HCT116 (cell line): Measurements from ENCODE around the gene CCDC184. TPM values are rescaled to one million over a fixed set of nuclear protein-coding genes. Genes with fewer than 3 reads are reported as not detected.

Source experiments
- ATAC-seq: fragments of 200-7000 bp; cut with Tn5 transposase; 2 replicates; pipeline ENCODE4 v1.9.1; 2020; ENCODE audit warnings: mild to moderate bottlenecking, moderate library complexity
- BruUV-seq: library from RNA; stranded (reverse); fragments of 400-500 nt; replicated peaks from 2 replicates; lab custom pipeline; 2021; lab: Mats Ljungman, UMichigan
- CTCF ChIA-PET: fragments of 300-600 bp; sonication (Branson Sonifier 250); formaldehyde crosslinking; loops from one replicate; lab custom pipeline; 2021; ENCODE audit warnings: antibody characterized with exemption; lab: Charles Lee
- POLR2A ChIA-PET: fragments of 300-600, 350-600 bp; sonication (Branson Sonifier 250); formaldehyde crosslinking; loops from one replicate; lab custom pipeline; 2021; ENCODE audit warnings: antibody characterized with exemption; lab: Charles Lee
- RAD21 ChIA-PET, 2 experiments: fragments of 300-600 bp; sonication (Branson Sonifier 250); formaldehyde crosslinking; loops; one replicate each; lab custom pipeline; 2023; ENCODE audit warnings: low total read pairs in 2 of 2; ENCODE audit not compliant: uncharacterized antibody in 2 of 2, unreplicated experiment in 2 of 2, low non-redundant PET in 1 of 2; lab: Charles Lee
- DNase-seq: peaks from one replicate; pipeline ENCODE4 v3.0.0-alpha.2; 2010; ENCODE audit warnings: low read depth, low spot score
- H2AFZ ChIP-seq: fragments of 200-600 bp; shearing (Covaris generic), sonication (generic); 2 replicates; pipeline ENCODE4 v1.6.1; 2017; ENCODE audit warnings: low read depth, mixed run types, mixed read lengths, antibody characterized with exemption, low read length; ENCODE audit not compliant: poor library complexity, severe bottlenecking
- H3K27ac ChIP-seq: 2 replicates; pipeline ENCODE4 v1.5.1; 2012; ENCODE audit warnings: low read depth, low read length
- H3K27me3 ChIP-seq: fragments of 200-600 bp; sonication (generic); 2 replicates; pipeline ENCODE4 v1.6.1; 2016; ENCODE audit warnings: mixed run types, low read length, mixed read lengths; ENCODE audit not compliant: insufficient read depth
- H3K36me3 ChIP-seq, 2 experiments: fragments of 200-500 bp in 1 of 2; fragments of 200-600 bp in 1 of 2; sonication (Bioruptor generic) in 1 of 2; sonication (generic) in 1 of 2; 2 replicates each; pipeline versions ENCODE4 v1.5.1 to v1.6.1; 2014 to 2016; ENCODE audit warnings: low read length in 2 of 2, inconsistent platforms in 1 of 2, mixed read lengths in 1 of 2, mixed run types in 1 of 2; ENCODE audit not compliant: insufficient read depth in 2 of 2, control insufficient read depth in 1 of 2
- H3K4me1 ChIP-seq, 2 experiments: fragments of 200-600 bp in 1 of 2; sonication (generic) in 1 of 2; 2 replicates each; pipeline versions ENCODE4 v1.5.1 to v1.6.1; 2012 to 2017; ENCODE audit warnings: low read length in 2 of 2, inconsistent platforms in 1 of 2, mild to moderate bottlenecking in 1 of 2, mixed read lengths in 1 of 2, mixed run types in 1 of 2, moderate library complexity in 1 of 2; ENCODE audit not compliant: insufficient read depth in 2 of 2, control insufficient read depth in 1 of 2
- H3K4me2 ChIP-seq: fragments of 200-600 bp; sonication (generic); 2 replicates; pipeline ENCODE4 v1.6.1; 2017; ENCODE audit warnings: mixed run types, low read length, mixed read lengths
- H3K4me3 ChIP-seq, 2 experiments: fragments of 200-600 bp in 1 of 2; sonication (generic) in 1 of 2; replicated peaks in 1 of 2; 2 replicates each; pipeline ENCODE4 v1.5.1; 2011 to 2016; ENCODE audit warnings: low read length in 2 of 2, control low read depth in 1 of 2, low read depth in 1 of 2, mild to moderate bottlenecking in 1 of 2, mixed read lengths in 1 of 2, mixed run types in 1 of 2
- H3K79me2 ChIP-seq: fragments of 200-600 bp; sonication (generic); 2 replicates; pipeline ENCODE4 v1.6.1; 2017; ENCODE audit warnings: mild to moderate bottlenecking, mixed run types, low read length, moderate library complexity, mixed read lengths; ENCODE audit not compliant: insufficient read depth
- H3K9ac ChIP-seq: fragments of 200-600 bp; sonication (generic); 2 replicates; pipeline ENCODE4 v1.6.1; 2016; ENCODE audit warnings: low read length, mixed read lengths
- H3K9me2 ChIP-seq: fragments of 200-600 bp; sonication (generic), shearing (Covaris generic); 2 replicates; pipeline ENCODE4 v1.6.1; 2017; ENCODE audit warnings: mixed run types, mild to moderate bottlenecking, moderate library complexity; ENCODE audit not compliant: insufficient read depth
- H3K9me3 ChIP-seq, 2 experiments: fragments of 200-500 bp in 1 of 2; fragments of 200-600 bp in 1 of 2; sonication (Bioruptor generic) in 1 of 2; sonication (generic) in 1 of 2; 2 replicates each; pipeline ENCODE4 v1.6.1; 2014 to 2017; ENCODE audit warnings: low read length in 2 of 2, mixed read lengths in 2 of 2, inconsistent platforms in 1 of 2, low read depth in 1 of 2, mild to moderate bottlenecking in 1 of 2, mixed run types in 1 of 2, moderate library complexity in 1 of 2; ENCODE audit not compliant: control insufficient read depth in 1 of 2, insufficient read depth in 1 of 2
- H4K20me1 ChIP-seq: fragments of 200-600 bp; sonication (generic), shearing (Covaris generic); 2 replicates; pipeline ENCODE4 v1.6.1; 2017; ENCODE audit warnings: mixed run types, mild to moderate bottlenecking, moderate library complexity; ENCODE audit not compliant: insufficient read depth
- EGR1 ChIP-seq: IDR thresholded peaks from 2 replicates; pipeline ENCODE4 v1.6.1; 2012; ENCODE audit warnings: low read depth
- ELF1 ChIP-seq: IDR thresholded peaks from 2 replicates; pipeline ENCODE4 v1.6.1; 2012; ENCODE audit warnings: low read depth, borderline replicate concordance
- EZH2phosphoT487 ChIP-seq: fragments of 200-600 bp; IDR thresholded peaks from 2 replicates; pipeline ENCODE4 v1.6.1; 2018; ENCODE audit warnings: antibody characterized with exemption, borderline replicate concordance
- JUND ChIP-seq: IDR thresholded peaks from 2 replicates; pipeline ENCODE4 v1.6.1; 2012
- POLR2AphosphoS5 ChIP-seq: IDR thresholded peaks from 2 replicates; pipeline ENCODE4 v1.6.1; 2011; ENCODE audit warnings: mild to moderate bottlenecking, low read depth, low read length, moderate library complexity
- RAD21 ChIP-seq: IDR thresholded peaks from 2 replicates; pipeline ENCODE4 v1.6.1; 2012; ENCODE audit warnings: low read depth, mild to moderate bottlenecking
- SP1 ChIP-seq: IDR thresholded peaks from 2 replicates; pipeline ENCODE4 v1.6.1; 2012; ENCODE audit warnings: low read depth
- SRF ChIP-seq: IDR thresholded peaks from 2 replicates; pipeline ENCODE4 v1.6.1; 2012; ENCODE audit warnings: low read depth
- ZFX ChIP-seq: fragments of 450-650 bp; IDR thresholded peaks from 2 replicates; pipeline ENCODE4 v1.6.1; 2017
- intact Hi-C: fragments of 100-400 bp; cut with micrococcal nuclease; formaldehyde crosslinking; loops from 2 replicates; pipeline ENCODE4 v1.10.0; 2022
- total RNA-seq: library from RNA; stranded (reverse); gene quantifications from one replicate; pipeline ENCODE4 v1.2.1, GENCODE V29; 2021; ENCODE audit not compliant: unreplicated experiment
- TF ChIP-seq, protein P1 (sequence below): IDR thresholded peaks from 2 replicates; pipeline ENCODE4 v1.6.1; 2012; ENCODE audit warnings: low read depth

CCDC184 gene
- total RNA-seq, 1 experiment from 2014 or later: 0.34 TPM

DNA sequence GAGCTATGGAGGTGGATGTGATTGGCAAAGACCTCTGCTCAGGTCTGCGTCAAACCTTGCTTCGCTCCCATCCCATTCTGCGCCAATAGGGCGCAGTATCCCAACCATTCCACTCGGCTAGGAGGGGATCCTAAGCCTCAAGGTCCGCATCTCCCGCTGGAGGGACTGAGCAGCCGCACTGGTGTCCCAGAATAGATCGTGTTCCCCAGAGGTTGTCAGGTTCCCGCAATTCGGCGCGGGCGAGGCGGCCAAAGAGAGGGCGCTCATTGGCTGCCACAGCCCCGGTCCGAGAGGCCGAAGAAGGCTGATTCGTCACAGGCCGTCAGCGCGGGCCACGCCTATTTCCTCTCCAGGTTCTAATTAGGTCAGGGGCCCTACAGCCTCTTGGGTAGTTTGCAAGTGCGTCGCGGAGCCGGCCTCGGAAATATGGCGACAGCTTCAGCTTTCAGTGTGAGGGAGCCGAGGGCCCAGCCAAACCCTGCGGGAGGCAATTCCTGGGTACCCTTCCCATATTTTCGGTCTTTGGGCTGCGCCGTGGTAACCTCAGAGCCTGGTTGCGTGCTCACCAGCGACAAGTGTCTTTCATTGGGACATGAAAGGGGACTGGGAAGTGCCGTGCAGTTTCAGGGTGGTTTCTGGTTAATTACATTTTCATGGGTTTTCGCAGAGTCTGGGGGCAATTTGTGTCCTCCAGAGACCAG, 14.7 kb downstream of the CCDC184 start (continued):
- no peak for TF ChIP-seq JUND
- TF ChIP-seq ELF1: no peak
- no peak for TF ChIP-seq EZH2phosphoT487
- TF ChIP-seq, protein P1, sequence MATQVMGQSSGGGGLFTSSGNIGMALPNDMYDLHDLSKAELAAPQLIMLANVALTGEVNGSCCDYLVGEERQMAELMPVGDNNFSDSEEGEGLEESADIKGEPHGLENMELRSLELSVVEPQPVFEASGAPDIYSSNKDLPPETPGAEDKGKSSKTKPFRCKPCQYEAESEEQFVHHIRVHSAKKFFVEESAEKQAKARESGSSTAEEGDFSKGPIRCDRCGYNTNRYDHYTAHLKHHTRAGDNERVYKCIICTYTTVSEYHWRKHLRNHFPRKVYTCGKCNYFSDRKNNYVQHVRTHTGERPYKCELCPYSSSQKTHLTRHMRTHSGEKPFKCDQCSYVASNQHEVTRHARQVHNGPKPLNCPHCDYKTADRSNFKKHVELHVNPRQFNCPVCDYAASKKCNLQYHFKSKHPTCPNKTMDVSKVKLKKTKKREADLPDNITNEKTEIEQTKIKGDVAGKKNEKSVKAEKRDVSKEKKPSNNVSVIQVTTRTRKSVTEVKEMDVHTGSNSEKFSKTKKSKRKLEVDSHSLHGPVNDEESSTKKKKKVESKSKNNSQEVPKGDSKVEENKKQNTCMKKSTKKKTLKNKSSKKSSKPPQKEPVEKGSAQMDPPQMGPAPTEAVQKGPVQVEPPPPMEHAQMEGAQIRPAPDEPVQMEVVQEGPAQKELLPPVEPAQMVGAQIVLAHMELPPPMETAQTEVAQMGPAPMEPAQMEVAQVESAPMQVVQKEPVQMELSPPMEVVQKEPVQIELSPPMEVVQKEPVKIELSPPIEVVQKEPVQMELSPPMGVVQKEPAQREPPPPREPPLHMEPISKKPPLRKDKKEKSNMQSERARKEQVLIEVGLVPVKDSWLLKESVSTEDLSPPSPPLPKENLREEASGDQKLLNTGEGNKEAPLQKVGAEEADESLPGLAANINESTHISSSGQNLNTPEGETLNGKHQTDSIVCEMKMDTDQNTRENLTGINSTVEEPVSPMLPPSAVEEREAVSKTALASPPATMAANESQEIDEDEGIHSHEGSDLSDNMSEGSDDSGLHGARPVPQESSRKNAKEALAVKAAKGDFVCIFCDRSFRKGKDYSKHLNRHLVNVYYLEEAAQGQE: no peak
- no peak for TF ChIP-seq ZFX
- TF ChIP-seq EGR1: no peak
- peak; percentile 83 for TF ChIP-seq POLR2AphosphoS5
- TF ChIP-seq RAD21: no peak
- TF ChIP-seq SP1: peak; percentile 48; the same call in 1 of the 2 replicates

- ChIA-PET RAD21 (no interaction called here), CTCF (interaction anchor here (1.7 to 2.4 kb wide), 2 partner anchors 12 to 16 kb away, joined by 7 to 13 read pairs; partner anchors contain the start of gene CCDC184), POLR2A (interaction anchor here (0.7 to 0.9 kb wide), 2 partner anchors 12 to 294 kb away, joined by 3 to 5 read pairs; partner anchors contain the start of gene VDR)
- peak overlapping the region; percentile 99 for H2AFZ ChIP-seq
- peak overlapping the region; percentile 65 for H3K9ac ChIP-seq
- ATAC-seq (no peak), DNase-seq (no peak)
- H3K9me2 ChIP-seq: no peaks in the 10 kb centered on the region
- H3K36me3 ChIP-seq: no peaks in the 10 kb centered on the region
- peak overlapping the region; percentile 62; the same call in 1 of the 2 replicates for H3K27ac ChIP-seq
- peaks cover 10 to 20% of the 10 kb centered on the region in 2 experiments; a peak in 3 of 4 replicates for H3K4me1 ChIP-seq
- H3K9me3 ChIP-seq: no peaks in the 10 kb centered on the region
- intact Hi-C loops: loop anchor here (5.0 to 10.0 kb wide), 2 partner anchors 154 to 256 kb away; partner anchors contain the start of gene ZNF641
- H3K79me2 ChIP-seq: no peaks in the 10 kb centered on the region
- peak overlapping the region; percentile 96 for H3K4me2 ChIP-seq
- TF ChIP-seq SRF: no peak
- TF ChIP-seq ZFX: 0 out of 2 replicates have a peak, but pooled peaks have one; percentile 17
- H3K27me3 ChIP-seq: no peaks in the 10 kb centered on the region
- no peaks in the 10 kb centered on the region for H4K20me1 ChIP-seq
- H3K4me3 ChIP-seq: peak overlapping the region; percentile 54 to 69
- BruUV-seq: TSS peak; percentile 79
These were observed 15.2 kb downstream of the CCDC184 start for GRCh38 chr12:48198672-48198971.
